ENCODE results near the gene COBLL1.
"Not testable (repeated sequence)": the region's sequence is repeated elsewhere in the genome, so short reads cannot be mapped to it uniquely, and the experiment has no call there.

The COBLL1 gene

GRCh38 chr2:164761737-164762460 is 79.7 kb downstream of the COBLL1 start:
- no peak overlapping the region for H3K27ac ChIP-seq (ENCODE audit: insufficient read depth, low read length, poor library complexity, severe bottlenecking)
- DNase-seq = no peak
- no peak overlapping the region for H3K4me3 ChIP-seq (ENCODE audit: insufficient read depth, low read depth, low read length, poor library complexity, severe bottlenecking)

GRCh38 chr2:164761201-164761600 is 80.4 kb downstream of the COBLL1 start:
- not testable (repeated sequence) for H3K36me3 ChIP-seq (ENCODE audit: control insufficient read depth, insufficient read depth, low read length); H3K27ac ChIP-seq (ENCODE audit: insufficient read depth, low read length, poor library complexity, severe bottlenecking); H3K9me3 ChIP-seq (ENCODE audit: control insufficient read depth, low read length); DNase-seq; H3K27me3 ChIP-seq (replicated peaks; ENCODE audit: control insufficient read depth, insufficient read depth, low read length, poor library complexity, severe bottlenecking); H3K4me3 ChIP-seq (ENCODE audit: insufficient read depth, low read depth, low read length, poor library complexity, severe bottlenecking); H3K4me1 ChIP-seq (ENCODE audit: control insufficient read depth, insufficient read depth, low read length, poor library complexity, severe bottlenecking)

More at GRCh38 chr2:164761737-164762460, 79.7 kb downstream of the COBLL1 start:
- Histone ChIP-seq H3K27me3 (replicated peaks; ENCODE audit: control insufficient read depth, insufficient read depth, low read length, poor library complexity, severe bottlenecking) (no peaks in the 10 kb centered on the region), H3K36me3 (ENCODE audit: control insufficient read depth, insufficient read depth, low read length) (no peaks in the 10 kb centered on the region), H3K9me3 (ENCODE audit: control insufficient read depth, low read length) (no peaks in the 10 kb centered on the region), H3K4me1 (ENCODE audit: control insufficient read depth, insufficient read depth, low read length, poor library complexity, severe bottlenecking) (no peaks in the 10 kb centered on the region)

GRCh38 chr2:164760179-164760578 is 81.4 kb downstream of the COBLL1 start:
- Histone ChIP-seq H3K27ac (ENCODE audit: insufficient read depth, low read length, poor library complexity, severe bottlenecking) (no peak overlapping the region), H3K36me3 (ENCODE audit: control insufficient read depth, insufficient read depth, low read length) (no peaks in the 10 kb centered on the region), H3K9me3 (ENCODE audit: control insufficient read depth, low read length) (no peaks in the 10 kb centered on the region), H3K4me3 (ENCODE audit: insufficient read depth, low read depth, low read length, poor library complexity, severe bottlenecking) (no peak overlapping the region), H3K4me1 (ENCODE audit: control insufficient read depth, insufficient read depth, low read length, poor library complexity, severe bottlenecking) (no peaks in the 10 kb centered on the region), H3K27me3 (replicated peaks; ENCODE audit: control insufficient read depth, insufficient read depth, low read length, poor library complexity, severe bottlenecking) (no peaks in the 10 kb centered on the region)
- no peak for DNase-seq

- no peaks in the 10 kb centered on the region for H3K27me3 ChIP-seq (replicated peaks; ENCODE audit: control insufficient read depth, insufficient read depth, low read length, poor library complexity, severe bottlenecking)
Observed at GRCh38 chr2:164757934-164758695, 83.5 kb downstream of the COBLL1 start.

GRCh38 chr2:164756773-164757172 is 84.8 kb downstream of the COBLL1 start:
- Histone ChIP-seq H3K27me3 (replicated peaks; ENCODE audit: control insufficient read depth, insufficient read depth, low read length, poor library complexity, severe bottlenecking) (no peaks in the 10 kb centered on the region), H3K9me3 (ENCODE audit: control insufficient read depth, low read length) (no peaks in the 10 kb centered on the region), H3K36me3 (ENCODE audit: control insufficient read depth, insufficient read depth, low read length) (no peaks in the 10 kb centered on the region), H3K4me3 (ENCODE audit: insufficient read depth, low read depth, low read length, poor library complexity, severe bottlenecking) (no peak overlapping the region), H3K4me1 (ENCODE audit: control insufficient read depth, insufficient read depth, low read length, poor library complexity, severe bottlenecking) (no peaks in the 10 kb centered on the region), H3K27ac (ENCODE audit: insufficient read depth, low read length, poor library complexity, severe bottlenecking) (no peak overlapping the region)
- DNase-seq = no peak

More at GRCh38 chr2:164757934-164758695, 83.5 kb downstream of the COBLL1 start:
- Histone ChIP-seq H3K4me1 (ENCODE audit: control insufficient read depth, insufficient read depth, low read length, poor library complexity, severe bottlenecking) (no peaks in the 10 kb centered on the region), H3K4me3 (ENCODE audit: insufficient read depth, low read depth, low read length, poor library complexity, severe bottlenecking) (no peak overlapping the region), H3K36me3 (ENCODE audit: control insufficient read depth, insufficient read depth, low read length) (no peaks in the 10 kb centered on the region), H3K27ac (ENCODE audit: insufficient read depth, low read length, poor library complexity, severe bottlenecking) (no peak overlapping the region), H3K9me3 (ENCODE audit: control insufficient read depth, low read length) (no peaks in the 10 kb centered on the region)
- DNase-seq = no peak

GRCh38 chr2:164755952-164756351 is 85.7 kb downstream of the COBLL1 start:
- no peaks in the 10 kb centered on the region for H3K27me3 ChIP-seq (replicated peaks; ENCODE audit: control insufficient read depth, insufficient read depth, low read length, poor library complexity, severe bottlenecking)
- H3K4me3 ChIP-seq (ENCODE audit: insufficient read depth, low read depth, low read length, poor library complexity, severe bottlenecking) = no peak overlapping the region

GRCh38 chr2:164754157-164755093 is 87.2 kb downstream of the COBLL1 start:
- no peak for DNase-seq
- no peaks in the 10 kb centered on the region for H3K36me3 ChIP-seq (ENCODE audit: control insufficient read depth, insufficient read depth, low read length)

More at GRCh38 chr2:164755952-164756351, 85.7 kb downstream of the COBLL1 start:
- Histone ChIP-seq H3K36me3 (ENCODE audit: control insufficient read depth, insufficient read depth, low read length) (no peaks in the 10 kb centered on the region), H3K4me1 (ENCODE audit: control insufficient read depth, insufficient read depth, low read length, poor library complexity, severe bottlenecking) (no peaks in the 10 kb centered on the region), H3K27ac (ENCODE audit: insufficient read depth, low read length, poor library complexity, severe bottlenecking) (no peak overlapping the region), H3K9me3 (ENCODE audit: control insufficient read depth, low read length) (no peaks in the 10 kb centered on the region)
- no peak for DNase-seq

GRCh38 chr2:164752956-164753355 is 88.7 kb downstream of the COBLL1 start:
- Histone ChIP-seq H3K9me3 (ENCODE audit: control insufficient read depth, low read length) (no peaks in the 10 kb centered on the region), H3K4me3 (ENCODE audit: insufficient read depth, low read depth, low read length, poor library complexity, severe bottlenecking) (no peak overlapping the region), H3K36me3 (ENCODE audit: control insufficient read depth, insufficient read depth, low read length) (no peaks in the 10 kb centered on the region), H3K27me3 (replicated peaks; ENCODE audit: control insufficient read depth, insufficient read depth, low read length, poor library complexity, severe bottlenecking) (no peaks in the 10 kb centered on the region), H3K27ac (ENCODE audit: insufficient read depth, low read length, poor library complexity, severe bottlenecking) (no peak overlapping the region), H3K4me1 (ENCODE audit: control insufficient read depth, insufficient read depth, low read length, poor library complexity, severe bottlenecking) (no peaks in the 10 kb centered on the region)
- DNase-seq = no peak

More at GRCh38 chr2:164754157-164755093, 87.2 kb downstream of the COBLL1 start:
- Histone ChIP-seq H3K27ac (ENCODE audit: insufficient read depth, low read length, poor library complexity, severe bottlenecking) (no peak overlapping the region), H3K4me1 (ENCODE audit: control insufficient read depth, insufficient read depth, low read length, poor library complexity, severe bottlenecking) (no peaks in the 10 kb centered on the region), H3K4me3 (ENCODE audit: insufficient read depth, low read depth, low read length, poor library complexity, severe bottlenecking) (no peak overlapping the region), H3K9me3 (ENCODE audit: control insufficient read depth, low read length) (no peaks in the 10 kb centered on the region), H3K27me3 (replicated peaks; ENCODE audit: control insufficient read depth, insufficient read depth, low read length, poor library complexity, severe bottlenecking) (no peaks in the 10 kb centered on the region)

- no peaks in the 10 kb centered on the region for H3K4me1 ChIP-seq (ENCODE audit: control insufficient read depth, insufficient read depth, low read length, poor library complexity, severe bottlenecking)
- no peaks in the 10 kb centered on the region for H3K36me3 ChIP-seq (ENCODE audit: control insufficient read depth, insufficient read depth, low read length)
- H3K27ac ChIP-seq (ENCODE audit: insufficient read depth, low read length, poor library complexity, severe bottlenecking) = no peak overlapping the region
- no peaks in the 10 kb centered on the region for H3K27me3 ChIP-seq (replicated peaks; ENCODE audit: control insufficient read depth, insufficient read depth, low read length, poor library complexity, severe bottlenecking)
- H3K9me3 ChIP-seq (ENCODE audit: control insufficient read depth, low read length) = no peaks in the 10 kb centered on the region
- DNase-seq = no peak
- H3K4me3 ChIP-seq (ENCODE audit: insufficient read depth, low read depth, low read length, poor library complexity, severe bottlenecking) = no peak overlapping the region
Observed at GRCh38 chr2:164747783-164748433, 93.7 kb downstream of the COBLL1 start.
